ENCODE data around the gene PCOLCE2.

PCOLCE2 gene

GRCh38 chr3:142858043-142858442 lies 30.8 kb downstream of the PCOLCE2 start:
- H3K9me3 ChIP-seq (ENCODE audit: control insufficient read depth in 1 of 2, low read length in 2 of 2), result no peaks in the 10 kb centered on the region
- no peaks in the 10 kb centered on the region for H3K36me3 ChIP-seq (ENCODE audit: control insufficient read depth in 1 of 2, insufficient read depth in 2 of 2, low read length in 2 of 2)
- H3K27ac ChIP-seq (ENCODE audit: low read length), result no peak overlapping the region
- H3K4me1 ChIP-seq (ENCODE audit: control insufficient read depth in 1 of 2, insufficient read depth in 2 of 2, low read length in 2 of 2), result peaks cover 0 to 8% of the 10 kb centered on the region in 2 donors
- H3K4me3 ChIP-seq (ENCODE audit: low read depth in 1 of 2, low read length in 2 of 2), result no peak overlapping the region
- no peaks in the 10 kb centered on the region for H3K27me3 ChIP-seq (ENCODE audit: low read depth, low read length)

DNA sequence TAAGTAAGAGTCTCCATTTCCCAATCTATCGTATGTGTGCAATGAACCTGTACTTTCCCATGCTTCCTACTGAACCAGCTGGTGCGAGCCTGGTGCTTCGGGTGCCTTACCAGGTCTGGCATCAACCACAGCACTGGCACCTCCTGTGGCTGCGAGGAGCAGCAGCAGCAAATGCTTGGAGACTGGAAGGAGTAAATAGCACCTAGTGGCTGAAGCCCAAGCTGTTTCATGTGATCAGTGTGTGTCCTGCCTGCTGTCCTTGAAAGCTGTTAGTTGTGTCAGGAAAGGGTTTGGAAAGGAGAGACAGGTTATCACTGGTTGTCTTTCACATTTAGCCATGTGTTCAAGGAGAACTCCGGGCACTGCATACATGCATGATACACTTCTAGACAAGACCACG lies 31.8 kb downstream of the PCOLCE2 start:
- no peaks in the 10 kb centered on the region for H3K36me3 ChIP-seq (ENCODE audit: control insufficient read depth in 1 of 2, insufficient read depth in 2 of 2, low read length in 2 of 2)
- H3K4me1 ChIP-seq (ENCODE audit: control insufficient read depth in 1 of 2, insufficient read depth in 2 of 2, low read length in 2 of 2), result peaks cover 0 to 8% of the 10 kb centered on the region in 2 donors
- H3K27me3 ChIP-seq (ENCODE audit: low read depth, low read length), result no peaks in the 10 kb centered on the region
- no peak overlapping the region for H3K4me3 ChIP-seq (ENCODE audit: low read depth in 1 of 2, low read length in 2 of 2)
- H3K9me3 ChIP-seq (ENCODE audit: control insufficient read depth in 1 of 2, low read length in 2 of 2), result no peaks in the 10 kb centered on the region
- no peak overlapping the region for H3K27ac ChIP-seq (ENCODE audit: low read length)

DNA sequence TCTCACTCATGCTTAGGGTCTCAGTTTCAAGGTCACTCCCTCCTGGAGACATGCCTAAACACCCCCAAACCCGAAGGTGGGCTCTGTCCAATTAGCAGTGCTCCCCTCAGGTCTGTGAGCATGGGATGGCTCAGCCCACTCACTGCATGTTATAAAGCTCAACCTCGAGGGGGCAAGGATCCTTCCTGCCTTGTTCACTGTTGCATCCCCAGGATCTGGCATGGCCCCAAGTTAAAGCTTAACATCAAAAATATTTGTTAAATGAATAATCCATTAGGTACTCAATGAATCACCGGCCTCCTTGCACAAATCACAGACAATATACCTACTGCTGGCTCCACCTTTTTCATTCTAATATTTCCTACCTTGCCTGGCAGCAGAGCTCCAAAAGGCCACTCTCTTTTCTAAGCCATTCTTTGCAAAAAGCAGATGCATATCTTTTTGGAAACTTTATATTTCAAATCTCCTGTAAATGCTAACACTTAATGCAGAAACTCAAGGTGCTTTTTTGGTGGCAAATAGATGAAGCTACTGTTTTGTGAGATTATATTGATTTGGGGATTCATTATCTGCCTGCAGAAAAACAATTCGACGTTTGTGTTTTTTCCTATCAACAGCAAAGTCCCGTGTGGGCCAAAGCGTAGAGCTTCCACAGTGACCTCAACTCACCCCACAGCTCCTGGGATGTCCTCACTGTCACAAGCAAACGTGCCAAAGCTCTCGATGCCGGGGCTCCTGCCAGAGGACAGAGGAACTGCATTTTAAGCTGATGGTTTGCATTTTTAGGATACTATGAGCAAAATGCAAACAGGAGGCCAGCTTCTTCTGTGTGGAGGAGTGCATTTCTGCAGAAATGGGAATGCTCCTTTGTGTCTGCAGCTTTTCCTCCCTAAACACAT lies 35.4 kb downstream of the PCOLCE2 start:
- no peaks in the 10 kb centered on the region for H3K9me3 ChIP-seq (ENCODE audit: control insufficient read depth in 1 of 2, low read length in 2 of 2)
- H3K27me3 ChIP-seq (ENCODE audit: low read depth, low read length), result no peaks in the 10 kb centered on the region
- no peak overlapping the region for H3K27ac ChIP-seq (ENCODE audit: low read length)
- no peaks in the 10 kb centered on the region for H3K36me3 ChIP-seq (ENCODE audit: control insufficient read depth in 1 of 2, insufficient read depth in 2 of 2, low read length in 2 of 2)
- no peak overlapping the region for H3K4me3 ChIP-seq (ENCODE audit: low read depth in 1 of 2, low read length in 2 of 2)
- peaks cover 0 to 8% of the 10 kb centered on the region in 2 donors for H3K4me1 ChIP-seq (ENCODE audit: control insufficient read depth in 1 of 2, insufficient read depth in 2 of 2, low read length in 2 of 2)

DNA sequence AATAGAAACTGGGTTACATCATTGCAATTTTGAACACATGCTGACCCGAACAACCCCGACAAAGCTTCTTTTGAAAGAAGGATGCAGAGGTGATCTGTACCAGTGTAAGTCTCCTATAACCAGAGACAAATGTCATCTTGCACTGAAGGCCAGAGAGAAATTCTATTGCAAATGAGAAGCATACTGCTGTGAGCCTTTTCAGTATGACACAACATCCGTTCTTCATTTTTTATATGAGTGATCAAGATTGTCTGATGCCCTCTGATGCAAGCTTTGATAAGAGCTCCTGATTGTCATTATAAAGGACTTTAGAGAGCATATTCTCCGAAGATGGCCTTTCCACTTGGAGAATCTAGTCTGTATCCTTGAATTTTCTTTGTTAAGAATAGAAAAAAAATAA lies 36.9 kb downstream of the PCOLCE2 start:
- Histone ChIP-seq H3K27ac (ENCODE audit: low read length) (no peak overlapping the region), H3K36me3 (ENCODE audit: control insufficient read depth in 1 of 2, insufficient read depth in 2 of 2, low read length in 2 of 2) (no peaks in the 10 kb centered on the region), H3K4me1 (ENCODE audit: control insufficient read depth in 1 of 2, insufficient read depth in 2 of 2, low read length in 2 of 2) (peaks cover 0 to 8% of the 10 kb centered on the region in 2 donors), H3K9me3 (ENCODE audit: control insufficient read depth in 1 of 2, low read length in 2 of 2) (no peaks in the 10 kb centered on the region), H3K4me3 (ENCODE audit: low read depth in 1 of 2, low read length in 2 of 2) (no peak overlapping the region), H3K27me3 (ENCODE audit: low read depth, low read length) (no peaks in the 10 kb centered on the region)

DNA sequence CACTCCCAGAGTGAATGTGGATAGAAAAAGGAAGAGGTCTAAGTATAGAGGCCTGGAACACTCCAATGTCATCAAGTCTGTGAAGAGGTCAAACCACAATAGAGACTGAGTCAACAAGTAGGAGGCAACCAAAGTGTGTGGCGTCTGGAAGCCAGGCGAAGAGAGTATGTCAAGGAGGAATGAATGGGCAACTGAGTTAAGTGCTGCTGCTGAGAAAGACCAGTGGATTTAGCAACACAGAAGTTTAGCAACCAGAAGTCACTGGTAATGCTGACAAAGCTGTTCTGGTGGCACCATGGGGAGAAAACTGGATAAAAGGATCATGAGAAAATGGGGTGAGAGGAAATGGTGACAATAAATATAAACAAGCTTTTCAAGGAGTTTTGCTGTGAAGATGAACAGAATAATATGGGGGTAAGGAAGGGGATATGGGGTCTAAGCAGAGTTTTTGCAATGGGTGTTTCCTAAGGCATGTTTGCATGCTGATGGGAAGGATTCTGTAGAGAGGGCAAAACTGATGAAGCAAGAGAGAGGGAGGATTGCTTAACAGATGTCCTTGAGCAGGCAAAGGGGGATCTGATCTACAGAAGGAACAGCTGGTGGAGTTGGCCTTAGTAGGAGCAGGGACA lies 38.4 kb downstream of the PCOLCE2 start:
- H3K27me3 ChIP-seq (ENCODE audit: low read depth, low read length), result no peaks in the 10 kb centered on the region
- no peak overlapping the region for H3K27ac ChIP-seq (ENCODE audit: low read length)
- H3K9me3 ChIP-seq (ENCODE audit: control insufficient read depth in 1 of 2, low read length in 2 of 2), result no peaks in the 10 kb centered on the region
- H3K36me3 ChIP-seq (ENCODE audit: control insufficient read depth in 1 of 2, insufficient read depth in 2 of 2, low read length in 2 of 2), result no peaks in the 10 kb centered on the region
- H3K4me3 ChIP-seq (ENCODE audit: low read depth in 1 of 2, low read length in 2 of 2), result no peak overlapping the region
- H3K4me1 ChIP-seq (ENCODE audit: control insufficient read depth in 1 of 2, insufficient read depth in 2 of 2, low read length in 2 of 2), result peaks cover 0 to 8% of the 10 kb centered on the region in 2 donors

DNA sequence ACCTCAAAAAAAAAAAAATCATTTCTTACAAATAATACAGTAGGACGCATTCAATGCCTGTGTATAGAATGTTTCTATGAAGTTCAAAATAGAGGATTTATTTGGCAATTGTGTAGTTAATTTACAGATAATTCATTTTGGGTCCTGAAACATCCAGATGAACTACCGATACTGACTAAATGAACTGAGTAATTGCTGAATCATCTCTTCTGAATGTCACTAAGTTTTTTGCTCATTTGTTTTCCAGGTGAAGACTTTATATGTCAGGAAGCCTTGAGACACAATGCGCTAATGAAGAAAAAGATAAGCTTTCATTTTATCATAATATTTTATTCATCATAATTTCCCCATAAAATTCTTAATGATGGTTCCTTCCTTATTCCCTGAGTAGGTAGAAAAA lies 39.7 kb downstream of the PCOLCE2 start:
- no peak overlapping the region for H3K27ac ChIP-seq (ENCODE audit: low read length)
- H3K9me3 ChIP-seq (ENCODE audit: control insufficient read depth in 1 of 2, low read length in 2 of 2), result no peaks in the 10 kb centered on the region
- no peaks in the 10 kb centered on the region for H3K36me3 ChIP-seq (ENCODE audit: control insufficient read depth in 1 of 2, insufficient read depth in 2 of 2, low read length in 2 of 2)
- H3K4me1 ChIP-seq (ENCODE audit: control insufficient read depth in 1 of 2, insufficient read depth in 2 of 2, low read length in 2 of 2), result peaks cover 0 to 8% of the 10 kb centered on the region in 2 donors
- no peak overlapping the region for H3K4me3 ChIP-seq (ENCODE audit: low read depth in 1 of 2, low read length in 2 of 2)
- no peaks in the 10 kb centered on the region for H3K27me3 ChIP-seq (ENCODE audit: low read depth, low read length)

DNA sequence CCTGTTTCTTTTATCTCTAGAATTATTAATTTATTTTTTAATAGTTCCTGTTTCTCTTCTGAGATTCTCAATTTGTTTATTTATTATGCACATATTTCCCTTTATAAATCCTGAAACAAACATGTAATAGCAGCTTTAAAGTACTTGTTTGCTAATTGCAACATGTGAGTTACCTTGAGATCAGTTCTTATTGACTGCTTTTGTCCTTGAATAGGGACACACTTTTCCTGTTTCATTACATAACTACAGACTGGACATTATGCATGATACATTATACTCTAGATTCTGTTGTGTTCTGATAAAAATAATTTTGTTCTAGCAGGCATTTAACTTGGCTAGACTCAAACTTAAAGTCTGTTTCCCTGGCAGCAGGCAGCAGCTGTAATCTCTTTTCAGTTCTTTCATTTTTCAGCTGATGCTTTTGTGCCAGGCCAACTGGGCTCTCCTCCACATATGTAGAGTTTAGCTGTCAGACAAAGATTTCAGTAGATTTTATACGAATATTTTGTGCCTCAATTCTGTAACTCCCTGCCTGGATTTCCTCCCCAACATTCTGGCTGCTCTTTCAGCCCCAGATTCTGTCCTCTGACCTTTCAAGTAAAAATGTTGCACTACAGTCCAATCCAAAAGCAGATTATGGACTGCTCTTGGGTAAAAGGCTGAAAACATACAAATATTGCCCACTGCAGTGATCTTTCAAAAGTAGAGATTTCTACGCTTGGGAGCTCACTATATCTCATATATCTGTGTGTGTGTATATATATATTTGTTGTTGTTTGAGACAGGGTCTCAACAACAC lies 41.9 kb downstream of the PCOLCE2 start:
- H3K4me3 ChIP-seq (ENCODE audit: low read depth in 1 of 2, low read length in 2 of 2), result no peak overlapping the region
- H3K27me3 ChIP-seq (ENCODE audit: low read depth, low read length), result no peaks in the 10 kb centered on the region
- no peak overlapping the region for H3K27ac ChIP-seq (ENCODE audit: low read length)
- no peaks in the 10 kb centered on the region for H3K9me3 ChIP-seq (ENCODE audit: control insufficient read depth in 1 of 2, low read length in 2 of 2)
- no peaks in the 10 kb centered on the region for H3K4me1 ChIP-seq (ENCODE audit: control insufficient read depth in 1 of 2, insufficient read depth in 2 of 2, low read length in 2 of 2)
- no peaks in the 10 kb centered on the region for H3K36me3 ChIP-seq (ENCODE audit: control insufficient read depth in 1 of 2, insufficient read depth in 2 of 2, low read length in 2 of 2)

DNA sequence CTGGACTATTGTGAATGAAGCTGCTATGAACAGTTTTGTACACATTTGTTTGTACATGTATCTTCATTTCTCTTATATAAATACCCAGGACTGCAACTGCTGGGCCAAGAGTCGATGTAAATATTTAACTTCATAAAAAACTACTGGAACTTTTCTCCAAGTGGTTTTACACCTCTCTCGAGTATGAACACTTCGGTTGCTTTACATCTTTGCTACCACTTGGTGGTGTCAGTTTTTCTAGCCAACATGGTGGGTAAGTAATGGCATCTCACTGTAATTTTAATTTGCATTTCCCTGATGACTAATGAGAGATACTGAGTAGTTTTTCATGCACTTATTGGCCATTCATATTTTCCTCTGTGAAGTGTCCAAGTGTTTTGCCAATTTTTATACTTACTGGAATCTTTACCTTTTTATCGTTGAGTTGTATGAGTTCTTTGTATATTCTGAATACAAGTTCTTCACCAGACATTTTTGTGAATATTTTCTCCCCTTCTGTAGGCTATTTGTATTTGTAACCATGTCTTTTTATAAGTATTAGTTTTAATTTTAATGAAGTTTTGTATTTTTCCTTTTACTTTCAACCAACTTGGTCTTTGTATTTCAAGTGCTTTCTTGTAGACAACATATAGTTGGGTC lies 44.4 kb downstream of the PCOLCE2 start:
- Histone ChIP-seq H3K27ac (ENCODE audit: low read length) (no peak overlapping the region), H3K4me1 (ENCODE audit: control insufficient read depth in 1 of 2, insufficient read depth in 2 of 2, low read length in 2 of 2) (no peaks in the 10 kb centered on the region), H3K36me3 (ENCODE audit: control insufficient read depth in 1 of 2, insufficient read depth in 2 of 2, low read length in 2 of 2) (no peaks in the 10 kb centered on the region), H3K27me3 (ENCODE audit: low read depth, low read length) (no peaks in the 10 kb centered on the region), H3K9me3 (ENCODE audit: control insufficient read depth in 1 of 2, low read length in 2 of 2) (no peaks in the 10 kb centered on the region), H3K4me3 (ENCODE audit: low read depth in 1 of 2, low read length in 2 of 2) (no peak overlapping the region)

DNA sequence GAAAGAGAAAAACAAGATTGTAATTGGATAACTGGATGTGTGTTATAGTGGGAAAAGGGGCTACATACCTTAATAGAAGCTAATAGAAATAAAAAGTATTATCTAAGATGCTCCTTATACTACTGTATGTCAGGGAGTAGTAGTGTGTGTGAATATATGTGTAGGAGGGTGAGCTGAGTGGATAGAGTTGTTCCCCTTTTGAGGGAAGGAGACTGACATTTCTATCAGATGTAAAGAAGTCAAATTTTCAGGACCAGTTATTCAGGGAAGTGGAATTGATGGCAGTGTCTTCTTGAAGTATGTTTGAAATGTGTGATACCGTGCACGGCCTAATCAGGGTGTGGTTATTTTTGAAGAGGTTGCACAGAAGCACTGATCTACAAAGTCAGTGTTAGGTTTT lies 49.1 kb downstream of the PCOLCE2 start:
- Histone ChIP-seq H3K4me3 (ENCODE audit: low read depth in 1 of 2, low read length in 2 of 2) (no peak overlapping the region), H3K9me3 (ENCODE audit: control insufficient read depth in 1 of 2, low read length in 2 of 2) (no peaks in the 10 kb centered on the region), H3K27ac (ENCODE audit: low read length) (no peak overlapping the region), H3K27me3 (ENCODE audit: low read depth, low read length) (no peaks in the 10 kb centered on the region), H3K4me1 (ENCODE audit: control insufficient read depth in 1 of 2, insufficient read depth in 2 of 2, low read length in 2 of 2) (no peaks in the 10 kb centered on the region), H3K36me3 (ENCODE audit: control insufficient read depth in 1 of 2, insufficient read depth in 2 of 2, low read length in 2 of 2) (no peaks in the 10 kb centered on the region)

- Histone ChIP-seq H3K27ac (ENCODE audit: low read length) (no peak overlapping the region), H3K4me1 (ENCODE audit: control insufficient read depth in 1 of 2, insufficient read depth in 2 of 2, low read length in 2 of 2) (no peaks in the 10 kb centered on the region), H3K9me3 (ENCODE audit: control insufficient read depth in 1 of 2, low read length in 2 of 2) (no peaks in the 10 kb centered on the region), H3K36me3 (ENCODE audit: control insufficient read depth in 1 of 2, insufficient read depth in 2 of 2, low read length in 2 of 2) (no peaks in the 10 kb centered on the region), H3K27me3 (ENCODE audit: low read depth, low read length) (no peaks in the 10 kb centered on the region), H3K4me3 (ENCODE audit: low read depth in 1 of 2, low read length in 2 of 2) (no peak overlapping the region)
Measured at GRCh38 chr3:142837526-142837925, 51.4 kb downstream of the PCOLCE2 start.

Data from muscle layer of duodenum (tissue), 2 donors.